K562 (cell line): Measurements from ENCODE around the gene ESRRG. TPM values are rescaled to one million over a fixed set of nuclear protein-coding genes. Genes with fewer than 3 reads are reported as not detected.

ENCODE experiments used
- ATAC-seq: fragments of 200-7000 bp; cut with Tn5 transposase; 3 replicates; pipeline ENCODE4 v1.9.1; 2020; ENCODE audit warnings: moderate library complexity
- BruUV-seq: library from RNA; stranded (reverse); fragments of 400-500 nt; replicated peaks from 2 replicates; lab custom pipeline; 2021; lab: Mats Ljungman, UMichigan
- CTCF ChIA-PET: fragments of 300-600 bp; formaldehyde crosslinking; extraction: SDS; loops from one replicate; lab custom pipeline; 2021; ENCODE audit warnings: low intra/inter-chr PET ratio; lab: Yijun Ruan, JAX
- POLR2A ChIA-PET: fragments of 300-600, 350-650 bp; sonication (Branson Sonifier 250); formaldehyde crosslinking; extraction: SDS; loops from one replicate; lab custom pipeline; 2021; ENCODE audit warnings: antibody characterized with exemption, inconsistent platforms; lab: Yijun Ruan, JAX
- DNase-seq, 4 experiments: peaks; one replicate each; pipeline versions ENCODE4 v3.0.0 to v3.0.0-alpha.2; 2011 to 2018; ENCODE audit warnings: low spot score in 3 of 4, mixed read lengths in 3 of 4; ENCODE audit errors: extremely low read depth in 1 of 4
- FAIRE-seq: peaks from 2 replicates; lab custom pipeline; 2011; peaks lifted over from hg19 to GRCh38; lab: Jason Lieb, UNC
- H2AFZ ChIP-seq: 2 replicates; pipeline ENCODE4 v1.6.0; 2011; ENCODE audit warnings: low read depth, low read length, control low read depth, inconsistent platforms
- H3K27ac ChIP-seq: fragments of 200-600 bp; 3 replicates; pipeline ENCODE4 v1.8.0; 2011; ENCODE audit warnings: low read depth, mild to moderate bottlenecking, control low read depth, inconsistent platforms, low read length, moderate library complexity, mixed read lengths; ENCODE audit errors: extremely low read depth
- H3K27me3 ChIP-seq, 2 experiments: fragments of 300-600 bp in 1 of 2; 2 replicates in 1 of 2; 3 replicates in 1 of 2; pipeline versions ENCODE4 v1.6.0 to v1.8.0; 2011; ENCODE audit warnings: inconsistent platforms in 2 of 2, low read length in 2 of 2, mild to moderate bottlenecking in 1 of 2, mixed read lengths in 1 of 2, moderate library complexity in 1 of 2; ENCODE audit not compliant: control insufficient read depth in 2 of 2, insufficient read depth in 2 of 2
- H3K36me3 ChIP-seq: fragments of 300-600 bp; 3 replicates; pipeline ENCODE4 v1.8.0; 2011; ENCODE audit warnings: mild to moderate bottlenecking, low read length, inconsistent platforms; ENCODE audit not compliant: control insufficient read depth, insufficient read depth
- H3K4me1 ChIP-seq, 2 experiments: fragments of 200-600 bp in 1 of 2; replicated peaks in 1 of 2; 2 replicates in 1 of 2; 3 replicates in 1 of 2; pipeline versions ENCODE4 v1.5.1 to v1.8.0; 2011; ENCODE audit warnings: inconsistent platforms in 2 of 2, low read length in 2 of 2, mild to moderate bottlenecking in 1 of 2, mixed read lengths in 1 of 2, moderate library complexity in 1 of 2; ENCODE audit not compliant: control insufficient read depth in 2 of 2, insufficient read depth in 2 of 2
- H3K4me2 ChIP-seq: 2 replicates; pipeline ENCODE4 v1.6.1; 2011; ENCODE audit warnings: low read length, control low read depth, inconsistent platforms, mixed read lengths; ENCODE audit not compliant: insufficient read depth
- H3K4me3 ChIP-seq: fragments of 200-600 bp; sonication (generic), shearing (Covaris generic); 2 replicates; pipeline ENCODE4 v1.5.1; 2016; ENCODE audit warnings: control low read depth, inconsistent platforms
- H3K79me2 ChIP-seq: fragments of 200-600 bp; 3 replicates; pipeline ENCODE4 v1.8.0; 2011; ENCODE audit warnings: low read length, inconsistent platforms; ENCODE audit not compliant: control insufficient read depth, insufficient read depth
- H3K9ac ChIP-seq, 2 experiments: 2 replicates each; pipeline versions ENCODE4 v1.6.0 to v1.6.1; 2011; ENCODE audit warnings: low read depth in 2 of 2, low read length in 2 of 2, control low read depth in 1 of 2, inconsistent platforms in 1 of 2, mild to moderate bottlenecking in 1 of 2, mixed read lengths in 1 of 2; ENCODE audit not compliant: insufficient read depth in 1 of 2
- H3K9me1 ChIP-seq: one replicate; pipeline ENCODE4 v1.6.0; 2011; ENCODE audit warnings: inconsistent platforms, mild to moderate bottlenecking, low read length, moderate library complexity; ENCODE audit not compliant: control insufficient read depth, insufficient read depth
- H3K9me3 ChIP-seq: replicated peaks from 2 replicates; pipeline ENCODE4 v1.5.1; 2011; ENCODE audit warnings: low read depth, low read length, inconsistent platforms; ENCODE audit not compliant: control insufficient read depth, insufficient read depth
- H4K20me1 ChIP-seq: replicated peaks from 2 replicates; pipeline ENCODE4 v1.6.1; 2011; ENCODE audit warnings: low read length, inconsistent platforms, mixed read lengths; ENCODE audit not compliant: control insufficient read depth, insufficient read depth
- ARID1B ChIP-seq: fragments of 450-650 bp; IDR thresholded peaks from 2 replicates; pipeline ENCODE4 v1.6.1; 2016; ENCODE audit warnings: antibody characterized with exemption, mild to moderate bottlenecking, inconsistent platforms
- BRD9 ChIP-seq: fragments of 450-650 bp; IDR thresholded peaks from 2 replicates; pipeline ENCODE4 v1.6.1; 2018; ENCODE audit warnings: low read depth; ENCODE audit not compliant: partially characterized antibody
- ETV5 ChIP-seq: sonication (generic); formaldehyde crosslinking; IDR thresholded peaks from 2 replicates; pipeline ENCODE4 v1.4.0; 2020; ENCODE audit warnings: low read depth, mild to moderate bottlenecking, missing genetic modification reagents
- GABPB2 ChIP-seq: fragments of 250-450 bp; sonication (Bioruptor Pico); conservative IDR thresholded peaks from 2 replicates; pipeline ENCODE4 v1.5.1; 2021; ENCODE audit warnings: mild to moderate bottlenecking
- ID3 ChIP-seq, 2 experiments: fragments of 250-450 bp in 1 of 2; fragments of 450-650 bp in 1 of 2; sonication (Bioruptor Pico) in 1 of 2; IDR thresholded peaks; 2 replicates each; pipeline versions ENCODE4 v1.6.1 to v1.8.0; 2016 to 2021; ENCODE audit warnings: mild to moderate bottlenecking in 2 of 2, moderate library complexity in 2 of 2, missing compliant biosample characterization in 1 of 2, missing genetic modification characterization in 1 of 2
- NFATC3 ChIP-seq: fragments of 450-650 bp; IDR thresholded peaks from 2 replicates; pipeline ENCODE4 v1.6.1; 2017; ENCODE audit warnings: mild to moderate bottlenecking
- SIN3B ChIP-seq: fragments of 450-650 bp; IDR thresholded peaks from 2 replicates; pipeline ENCODE4 v1.6.1; 2017; ENCODE audit warnings: low read depth, mild to moderate bottlenecking, moderate library complexity
- SMARCC2 ChIP-seq: fragments of 450-650 bp; IDR thresholded peaks from 2 replicates; pipeline ENCODE4 v1.6.1; 2017; ENCODE audit warnings: antibody characterized with exemption, moderate library complexity, mild to moderate bottlenecking, low read depth
- ZNF277 ChIP-seq: fragments of 250-450 bp; sonication (Bioruptor Pico); IDR thresholded peaks from 2 replicates; pipeline ENCODE4 v1.8.0; 2022; ENCODE audit warnings: inconsistent platforms, mild to moderate bottlenecking, moderate library complexity, borderline replicate concordance
- WGBS: fragments of 100-300 bp; shearing (Covaris generic); methylation state at CpG from one replicate; pipeline ENCODE4 v1.1.6; 2016; ENCODE audit warnings: low coverage, mixed read lengths; ENCODE audit not compliant: insufficient coverage; ENCODE audit errors: missing lambda C conversion rate; 5-methylcytosine and 5-hydroxymethylcytosine counted together
- in situ Hi-C: fragments of 300-500 bp; cut with MboI; formaldehyde crosslinking; loops from 4 replicates; pipeline ENCODE4 v1.15.0; 2018; ENCODE audit warnings: inconsistent platforms, mixed read lengths
- intact Hi-C: fragments of 100-400 bp; cut with micrococcal nuclease; formaldehyde crosslinking; loops from 2 replicates; pipeline ENCODE4 v1.14.2; 2022
- polyA plus RNA-seq, 8 experiments: library from polyadenylated mRNA; depleted of rRNA in 4 of 8; stranded (reverse) in 5 of 8; unstranded in 3 of 8; fragments of >200 nt; fragmentation: Nextera tagmentation in 2 of 8; fragmentation: Illumina TruSeq in 1 of 8; extraction: Ambion mirVana in 2 of 8; extraction: Trizol in 1 of 8; gene quantifications; 2 replicates each; pipeline versions ENCODE4 v1.2.1 to v1.2.3, GENCODE V29; 2011 to 2014; ENCODE audit warnings: inconsistent platforms in 1 of 8, missing spikeins in 1 of 8
- total RNA-seq, 7 experiments: library from RNA; depleted of rRNA in 6 of 7; stranded (reverse); fragments of >200 nt in 6 of 7; fragmentation: Illumina TruSeq in 2 of 7; extraction: Trizol in 2 of 7; gene quantifications; 2 replicates each; pipeline versions ENCODE4 v1.2.1 to v1.2.3, GENCODE V29; 2011 to 2021; ENCODE audit warnings: low replicate concordance in 1 of 7

ESRRG gene
- total and polyA plus RNA-seq, 9 of the 15 experiments (the other 6 are each of a cell fraction or from before 2014, with no cell fraction given), result not detected

- FAIRE-seq (no peak), ATAC-seq (no peak), DNase-seq (no peak)
- intact Hi-C loops (no loop called here), in situ Hi-C loops (no loop called here)
- Histone ChIP-seq H3K27me3 (no peaks in the 10 kb centered on the region), H3K4me3 (no peak overlapping the region), H2AFZ (no peak overlapping the region), H3K9me3 (no peaks in the 10 kb centered on the region), H4K20me1 (no peaks in the 10 kb centered on the region), H3K4me1 (no peaks in the 10 kb centered on the region), H3K9me1 (no peaks in the 10 kb centered on the region), H3K36me3 (no peaks in the 10 kb centered on the region), H3K27ac (no peak overlapping the region), H3K4me2 (no peak overlapping the region), H3K9ac (no peak overlapping the region), H3K79me2 (no peaks in the 10 kb centered on the region)
- POLR2A ChIA-PET, result no interaction called here
- TF ChIP-seq SIN3B, result no peak
- TF ChIP-seq ID3 (CRISPR knock-in tag; IDR thresholded peaks at IDR 0.05), result no peak
- TF ChIP-seq ID3 (tag; IDR thresholded peaks at IDR 0.05), result no peak
- TF ChIP-seq GABPB2, result no peak
- TF ChIP-seq ARID1B, result no peak
- no peak for TF ChIP-seq NFATC3
- no peak for TF ChIP-seq ETV5 (CRISPR knock-in tag)
- TF ChIP-seq ZNF277 (CRISPR knock-in tag), result no peak
- TF ChIP-seq SMARCC2, result no peak
- no peak for TF ChIP-seq BRD9
- no TSS peak for BruUV-seq
- CTCF ChIA-PET, result no interaction called here
- 2% methylated on average over 4 of the region's 4 CpGs for WGBS
Measured at GRCh38 chr1:216549796-216550195, 173.4 kb downstream of the ESRRG start.
